Stimulated activated naive CD8-positive, alpha-beta T cell treated with anti-CD3 and anti-CD28 coated beads, Interleukin-15, amount 100 ng/mL, for 72 hours (primary cell): ENCODE data around the gene TAAR5.
"Not testable (repeated sequence)": the region's sequence is repeated elsewhere in the genome, so short reads cannot be mapped to it uniquely, and the experiment has no call there.

Source experiments
- ATAC-seq: fragments of 150-1000 bp; cut with Tn5 transposase; 2 replicates; pipeline ENCODE4 v1.10.0; 2021; ENCODE audit warnings: mild to moderate bottlenecking, moderate library complexity
- DNase-seq, 2 donors: peaks; one replicate each; pipeline ENCODE4 v3.0.0; 2021 to 2022
- H3K27ac Mint-ChIP-seq, 2 donors: one replicate each; pipeline ENCODE4 v1.8.0; 2022; ENCODE audit warnings: mild to moderate bottlenecking in 2 of 2, mixed read lengths in 2 of 2, moderate library complexity in 2 of 2
- H3K27me3 Mint-ChIP-seq: one replicate; pipeline ENCODE4 v1.8.0; 2022; ENCODE audit warnings: mixed read lengths
- H3K4me1 Mint-ChIP-seq: one replicate; pipeline ENCODE4 v1.8.0; 2022; ENCODE audit warnings: mild to moderate bottlenecking, mixed read lengths
- H3K4me3 Mint-ChIP-seq, 2 donors: one replicate each; pipeline ENCODE4 v1.8.0; 2022; ENCODE audit warnings: mild to moderate bottlenecking in 2 of 2, mixed read lengths in 2 of 2, moderate library complexity in 1 of 2
- H3K9me3 Mint-ChIP-seq, 2 donors: one replicate each; pipeline ENCODE4 v1.8.0; 2022; ENCODE audit warnings: mixed read lengths in 2 of 2

TAAR5 gene

GRCh38 chr6:132598473-132598872 lies 8.9 kb upstream of the TAAR5 start:
- Mint-ChIP-seq H3K27ac (no peak overlapping the region), H3K9me3 (no peaks in the 10 kb centered on the region), H3K27me3 (peaks cover 9% of the 10 kb centered on the region), H3K4me1 (no peaks in the 10 kb centered on the region), H3K4me3 (no peak overlapping the region)
- peak; percentile 49 for ATAC-seq
- DNase-seq, result no peak

GRCh38 chr6:132596201-132596600 lies 6.7 kb upstream of the TAAR5 start:
- Mint-ChIP-seq H3K9me3 (no peaks in the 10 kb centered on the region), H3K4me1 (no peaks in the 10 kb centered on the region), H3K4me3 (no peak overlapping the region), H3K27ac (no peak overlapping the region), H3K27me3 (peaks cover 27% of the 10 kb centered on the region)
- DNase-seq (no peak), ATAC-seq (no peak)

GRCh38 chr6:132592855-132593254 lies 3.3 kb upstream of the TAAR5 start:
- peaks cover 28% of the 10 kb centered on the region for H3K27me3 Mint-ChIP-seq
- no peak for DNase-seq
- no peaks in the 10 kb centered on the region for H3K9me3 Mint-ChIP-seq
- no peak overlapping the region for H3K4me3 Mint-ChIP-seq
- H3K4me1 Mint-ChIP-seq, result no peaks in the 10 kb centered on the region
- H3K27ac Mint-ChIP-seq, result no peak overlapping the region
- ATAC-seq, result no peak

GRCh38 chr6:132590362-132590761 lies 821 bp upstream of the TAAR5 start:
- Mint-ChIP-seq H3K27ac (no peak overlapping the region), H3K9me3 (no peaks in the 10 kb centered on the region), H3K4me1 (no peaks in the 10 kb centered on the region), H3K27me3 (peaks cover 41% of the 10 kb centered on the region), H3K4me3 (no peak overlapping the region)
- ATAC-seq (no peak), DNase-seq (no peak)

- no peak for DNase-seq
- ATAC-seq, result no peak
- peaks cover 44% of the 10 kb centered on the region for H3K27me3 Mint-ChIP-seq
- no peak overlapping the region for H3K4me3 Mint-ChIP-seq
- no peaks in the 10 kb centered on the region for H3K4me1 Mint-ChIP-seq
- no peak overlapping the region for H3K27ac Mint-ChIP-seq
- no peaks in the 10 kb centered on the region for H3K9me3 Mint-ChIP-seq
Measured at GRCh38 chr6:132587424-132587823, 2.1 kb downstream of the TAAR5 start.

- peaks cover 38% of the 10 kb centered on the region for H3K27me3 Mint-ChIP-seq
- no peaks in the 10 kb centered on the region for H3K4me1 Mint-ChIP-seq
- no peaks in the 10 kb centered on the region for H3K9me3 Mint-ChIP-seq
- no peak overlapping the region for H3K27ac Mint-ChIP-seq
- DNase-seq (no peak), ATAC-seq (no peak)
- no peak overlapping the region for H3K4me3 Mint-ChIP-seq
Measured at GRCh38 chr6:132584698-132585097, 4.8 kb downstream of the TAAR5 start.

- ATAC-seq (no peak), DNase-seq (no peak)
- H3K4me1 Mint-ChIP-seq, result no peaks in the 10 kb centered on the region
- H3K27ac Mint-ChIP-seq, result peak overlapping the region in 1 of 2 donors; percentile 34
- no peaks in the 10 kb centered on the region for H3K9me3 Mint-ChIP-seq
- H3K27me3 Mint-ChIP-seq, result peaks cover 24% of the 10 kb centered on the region
- no peak overlapping the region for H3K4me3 Mint-ChIP-seq
Measured at GRCh38 chr6:132571774-132572173, 17.8 kb downstream of the TAAR5 start.

GRCh38 chr6:132570221-132570777 lies 19.2 kb downstream of the TAAR5 start, which contains the start of gene TAAR6:
TAAR6 (plus strand) TSS chr6:132570322; CDS start chr6:132570322, 0 bp downstream.
- Mint-ChIP-seq H3K9me3 (no peaks in the 10 kb centered on the region), H3K27me3 (peaks cover 24% of the 10 kb centered on the region), H3K4me3 (no peak within 1 kb of the TSS), H3K27ac (no peak within 1 kb of the TSS), H3K4me1 (no peaks in the 10 kb centered on the region)
- DNase-seq, result no peak
- no peak for ATAC-seq

GRCh38 chr6:132569170-132569569 lies 20.4 kb downstream of the TAAR5 start:
- Mint-ChIP-seq H3K4me3 (no peak overlapping the region), H3K9me3 (no peaks in the 10 kb centered on the region), H3K4me1 (no peaks in the 10 kb centered on the region), H3K27me3 (peaks cover 24% of the 10 kb centered on the region), H3K27ac (no peak overlapping the region)
- DNase-seq, result no peak
- no peak for ATAC-seq

GRCh38 chr6:132568611-132569010 lies 20.9 kb downstream of the TAAR5 start:
- H3K27ac Mint-ChIP-seq, result no peak overlapping the region
- H3K4me1 Mint-ChIP-seq, result no peaks in the 10 kb centered on the region
- H3K9me3 Mint-ChIP-seq, result no peaks in the 10 kb centered on the region
- ATAC-seq, result no peak
- peaks cover 19% of the 10 kb centered on the region for H3K27me3 Mint-ChIP-seq
- no peak for DNase-seq
- no peak overlapping the region for H3K4me3 Mint-ChIP-seq

GRCh38 chr6:132567566-132567965 lies 22.0 kb downstream of the TAAR5 start:
- Mint-ChIP-seq H3K4me1 (no peaks in the 10 kb centered on the region), H3K4me3 (no peak overlapping the region), H3K27me3 (peaks cover 9% of the 10 kb centered on the region), H3K9me3 (no peaks in the 10 kb centered on the region), H3K27ac (no peak overlapping the region)
- ATAC-seq, result no peak
- DNase-seq, result no peak

GRCh38 chr6:132566404-132566803 lies 23.1 kb downstream of the TAAR5 start:
- Mint-ChIP-seq H3K4me1 (no peaks in the 10 kb centered on the region), H3K27me3 (peaks cover 16% of the 10 kb centered on the region), H3K9me3 (no peaks in the 10 kb centered on the region), H3K4me3 (no peak overlapping the region), H3K27ac (peak overlapping the region in 1 of 2 donors; percentile 78)
- ATAC-seq, result no peak
- no peak for DNase-seq

GRCh38 chr6:132560087-132560486 lies 29.5 kb downstream of the TAAR5 start:
- not testable (repeated sequence) for H3K4me1 Mint-ChIP-seq, H3K4me3 Mint-ChIP-seq, H3K9me3 Mint-ChIP-seq, H3K27ac Mint-ChIP-seq, DNase-seq, ATAC-seq
- H3K27me3 Mint-ChIP-seq, result peaks cover 19% of the 10 kb centered on the region

- no peak for ATAC-seq
- Mint-ChIP-seq H3K4me3 (no peak within 1 kb of the TSS), H3K27ac (no peak within 1 kb of the TSS), H3K4me1 (no peaks in the 10 kb centered on the region), H3K27me3 (peaks cover 21% of the 10 kb centered on the region), H3K9me3 (no peaks in the 10 kb centered on the region)
- DNase-seq, result no peak
Measured at GRCh38 chr6:132552372-132552771, 37.2 kb downstream of the TAAR5 start, which contains the start of gene TAAR8. TAAR8 (plus strand) TSS chr6:132552672; CDS start chr6:132552693, 21 bp downstream.

- ATAC-seq (peak; percentile 46), DNase-seq (no peak)
- H3K27me3 Mint-ChIP-seq, result peaks cover 20% of the 10 kb centered on the region
Measured at GRCh38 chr6:132551214-132551613, 38.3 kb downstream of the TAAR5 start.

GRCh38 chr6:132548746-132549463 lies 40.6 kb downstream of the TAAR5 start:
- DNase-seq, result no peak
- peaks cover 20% of the 10 kb centered on the region for H3K27me3 Mint-ChIP-seq
- H3K9me3 Mint-ChIP-seq, result no peaks in the 10 kb centered on the region
- no peaks in the 10 kb centered on the region for H3K4me1 Mint-ChIP-seq
- H3K27ac Mint-ChIP-seq, result no peak overlapping the region
- no peak for ATAC-seq
- no peak overlapping the region for H3K4me3 Mint-ChIP-seq

More at GRCh38 chr6:132551214-132551613, 38.3 kb downstream of the TAAR5 start:
- Mint-ChIP-seq H3K4me3 (no peak overlapping the region), H3K9me3 (no peaks in the 10 kb centered on the region), H3K27ac (no peak overlapping the region), H3K4me1 (no peaks in the 10 kb centered on the region)
